GM12874 (cell line): ENCODE data around the gene NDRG2.
A peak's percentile ranks its signal among the peaks of the same experiment; 100 is the strongest.

Experiments used
- CTCF ChIP-seq: IDR thresholded peaks from 2 replicates; pipeline ENCODE4 v1.5.1; 2011; ENCODE audit warnings: low read depth, mild to moderate bottlenecking, control low read depth, low read length, moderate library complexity; ENCODE audit not compliant: insufficient read depth

The NDRG2 gene

GRCh38 chr14:20997564-20997963, 27.3 kb downstream of the NDRG2 start:
- TF ChIP-seq CTCF = no peak

- no peak for TF ChIP-seq CTCF
Observed at GRCh38 chr14:20997115-20997514, 27.7 kb downstream of the NDRG2 start.

- no peak for TF ChIP-seq CTCF
Observed at GRCh38 chr14:20996521-20996920, 28.3 kb downstream of the NDRG2 start.

- peak; percentile 50 for TF ChIP-seq CTCF
Observed at GRCh38 chr14:20989787-20990600, 34.9 kb downstream of the NDRG2 start, which contains the start of gene METTL17. Gene METTL17 (plus strand): TSS chr14:20989980. CDS start chr14:20990003, 23 bp downstream.

- TF ChIP-seq CTCF = no peak
Observed at GRCh38 chr14:20989471-20989786, 35.4 kb downstream of the NDRG2 start.

- no peak for TF ChIP-seq CTCF
Observed at GRCh38 chr14:20988717-20989470, 36.0 kb downstream of the NDRG2 start.

- no peak for TF ChIP-seq CTCF
Observed at GRCh38 chr14:20986811-20987210, 38.0 kb downstream of the NDRG2 start.
